Limb (tissue), 2 donors: ENCODE data around the gene MYO9A.

Source experiments
- DNase-seq, 2 donors: peaks; one replicate each; pipeline ENCODE4 v3.0.0-alpha.2; 2016; ENCODE audit errors: extremely low spot score in 2 of 2

The MYO9A gene

GRCh38 chr15:71782422-71783165 is 335.4 kb downstream of the MYO9A start:
- DNase-seq: no peak

- no peak for DNase-seq
These were observed 336.0 kb downstream of the MYO9A start for GRCh38 chr15:71781965-71782265.

GRCh38 chr15:71781179-71781964 is 336.6 kb downstream of the MYO9A start:
- no peak for DNase-seq

GRCh38 chr15:71780115-71780976 is 337.6 kb downstream of the MYO9A start:
- DNase-seq: peak; percentile 26 to 45

- no peak for DNase-seq
These were observed 338.7 kb downstream of the MYO9A start for GRCh38 chr15:71779073-71779797.

GRCh38 chr15:71777216-71777943 is 340.6 kb downstream of the MYO9A start:
- DNase-seq: no peak

- DNase-seq: no peak
These were observed 341.6 kb downstream of the MYO9A start for GRCh38 chr15:71776304-71776703.

GRCh38 chr15:71775856-71776255 is 342.1 kb downstream of the MYO9A start:
- no peak for DNase-seq

GRCh38 chr15:71773206-71773859 is 344.6 kb downstream of the MYO9A start:
- no peak for DNase-seq
